MCF 10A (cell line): ENCODE results near the gene FXYD2. TPM values are rescaled to one million over a fixed set of nuclear protein-coding genes. Genes with fewer than 3 reads are reported as not detected.
"Not testable (repeated sequence)": the region's sequence is repeated elsewhere in the genome, so short reads cannot be mapped to it uniquely, and the experiment has no call there.

Experiments used
- BruUV-seq: library from RNA; stranded (reverse); fragments of 400-500 nt; replicated peaks from 2 replicates; lab custom pipeline; 2021; lab: Mats Ljungman, UMichigan
- CTCF ChIA-PET: fragments of 300-600 bp; sonication (Branson Sonifier 250); formaldehyde crosslinking; extraction: SDS; loops from one replicate; lab custom pipeline; 2021; ENCODE audit warnings: antibody characterized with exemption, inconsistent platforms; lab: Yijun Ruan, JAX
- POLR2A ChIA-PET: fragments of 300-600, 350-650 bp; sonication (Branson Sonifier 250); formaldehyde crosslinking; extraction: SDS; loops from one replicate; lab custom pipeline; 2020; ENCODE audit warnings: antibody characterized with exemption, inconsistent platforms; lab: Yijun Ruan, JAX
- DNase-seq: peaks from one replicate; pipeline ENCODE4 v3.0.0-alpha.2; 2018; ENCODE audit not compliant: unreplicated experiment
- H3K27ac Mint-ChIP-seq: one replicate; pipeline ENCODE4 v1.8.0; 2022; ENCODE audit warnings: mild to moderate bottlenecking, low read depth, mixed read lengths; ENCODE audit not compliant: unreplicated experiment
- H3K27me3 Mint-ChIP-seq: one replicate; pipeline ENCODE4 v1.8.0; 2022; ENCODE audit warnings: mixed read lengths; ENCODE audit not compliant: insufficient read depth, unreplicated experiment
- H3K36me3 Mint-ChIP-seq: one replicate; pipeline ENCODE4 v1.8.0; 2022; ENCODE audit warnings: mild to moderate bottlenecking, moderate library complexity, mixed read lengths; ENCODE audit not compliant: insufficient read depth, unreplicated experiment
- H3K4me1 Mint-ChIP-seq: one replicate; pipeline ENCODE4 v1.8.0; 2022; ENCODE audit warnings: mixed read lengths; ENCODE audit not compliant: insufficient read depth, unreplicated experiment
- H3K4me3 Mint-ChIP-seq: one replicate; pipeline ENCODE4 v1.8.0; 2022; ENCODE audit warnings: mild to moderate bottlenecking, moderate library complexity, mixed read lengths; ENCODE audit not compliant: unreplicated experiment
- H3K9me3 Mint-ChIP-seq: one replicate; pipeline ENCODE4 v1.8.0; 2022; ENCODE audit warnings: mixed read lengths; ENCODE audit not compliant: unreplicated experiment
- intact Hi-C: fragments of 100-400 bp; cut with micrococcal nuclease; formaldehyde crosslinking; loops from 2 replicates; pipeline ENCODE4 v1.14.1; 2022
- total RNA-seq: library from RNA; stranded (reverse); gene quantifications from 2 replicates; pipeline ENCODE4 v1.2.3, GENCODE V29; 2022
- TF ChIP-seq, protein P1 (sequence below): fragments of 200-600 bp; IDR thresholded peaks from one replicate; pipeline ENCODE4 v1.8.0; 2022; ENCODE audit warnings: antibody characterized with exemption, mild to moderate bottlenecking; ENCODE audit not compliant: unreplicated experiment

The FXYD2 gene
- total RNA-seq, 1 experiment from 2014 or later: not detected

DNA sequence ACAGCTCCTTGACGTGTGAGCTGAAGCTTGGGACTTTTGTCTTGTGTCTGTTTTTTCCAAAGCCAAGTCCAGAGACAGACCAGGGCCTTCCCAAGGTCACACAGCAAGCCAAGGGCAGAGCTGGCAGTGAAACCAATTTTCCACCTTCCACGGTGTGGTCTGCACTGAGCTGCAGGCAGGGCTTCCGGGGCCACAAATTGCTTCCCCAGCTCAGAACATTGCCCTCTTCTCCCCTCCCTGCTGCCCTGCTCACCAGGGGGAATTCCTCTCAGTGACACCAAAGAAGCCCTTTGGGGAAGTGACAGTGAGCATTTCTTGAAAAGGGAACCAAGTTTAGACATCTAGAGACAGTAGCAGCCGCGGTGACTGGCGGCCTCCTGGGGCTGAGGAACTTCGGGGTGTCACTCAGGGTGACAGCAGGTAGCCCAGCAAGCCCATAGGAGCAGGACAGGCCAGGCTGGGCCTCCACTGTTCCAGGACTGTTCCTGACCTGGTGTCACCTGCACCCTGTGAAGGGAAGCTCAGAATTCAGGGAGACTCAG lies 9.2 kb downstream of the FXYD2 start:
- intact Hi-C loops: loop anchor here (10.0 kb wide), 1 partner anchor 581 kb away; the partner anchor contains the start of genes PCSK7 and RNF214
- POLR2A ChIA-PET: interaction anchor here (0.6 to 0.7 kb wide), 2 partner anchors 237 to 306 kb away, joined by 3 read pairs; no protein-coding TSS in a partner anchor
- Mint-ChIP-seq H3K27me3 (peaks cover 15% of the 10 kb centered on the region), H3K36me3 (no peaks in the 10 kb centered on the region), H3K27ac (no peak overlapping the region), H3K9me3 (no peaks in the 10 kb centered on the region), H3K4me1 (peaks cover 11% of the 10 kb centered on the region), H3K4me3 (no peak overlapping the region)
- BruUV-seq: no TSS peak
- no peak for DNase-seq
- TF ChIP-seq, protein P1, sequence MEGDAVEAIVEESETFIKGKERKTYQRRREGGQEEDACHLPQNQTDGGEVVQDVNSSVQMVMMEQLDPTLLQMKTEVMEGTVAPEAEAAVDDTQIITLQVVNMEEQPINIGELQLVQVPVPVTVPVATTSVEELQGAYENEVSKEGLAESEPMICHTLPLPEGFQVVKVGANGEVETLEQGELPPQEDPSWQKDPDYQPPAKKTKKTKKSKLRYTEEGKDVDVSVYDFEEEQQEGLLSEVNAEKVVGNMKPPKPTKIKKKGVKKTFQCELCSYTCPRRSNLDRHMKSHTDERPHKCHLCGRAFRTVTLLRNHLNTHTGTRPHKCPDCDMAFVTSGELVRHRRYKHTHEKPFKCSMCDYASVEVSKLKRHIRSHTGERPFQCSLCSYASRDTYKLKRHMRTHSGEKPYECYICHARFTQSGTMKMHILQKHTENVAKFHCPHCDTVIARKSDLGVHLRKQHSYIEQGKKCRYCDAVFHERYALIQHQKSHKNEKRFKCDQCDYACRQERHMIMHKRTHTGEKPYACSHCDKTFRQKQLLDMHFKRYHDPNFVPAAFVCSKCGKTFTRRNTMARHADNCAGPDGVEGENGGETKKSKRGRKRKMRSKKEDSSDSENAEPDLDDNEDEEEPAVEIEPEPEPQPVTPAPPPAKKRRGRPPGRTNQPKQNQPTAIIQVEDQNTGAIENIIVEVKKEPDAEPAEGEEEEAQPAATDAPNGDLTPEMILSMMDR: no peak
- CTCF ChIA-PET: interaction anchor here (0.6 to 6.8 kb wide), 12 partner anchors 9 to 392 kb away, joined by 3 to 173 read pairs (median 4); partner anchors contain the start of gene FXYD2

- no TSS peak for BruUV-seq
- H3K27me3 Mint-ChIP-seq: peaks cover 20% of the 10 kb centered on the region
- no peaks in the 10 kb centered on the region for H3K9me3 Mint-ChIP-seq
- no peak for DNase-seq
- no peak overlapping the region for H3K27ac Mint-ChIP-seq
- intact Hi-C loops: loop anchor here (10.0 kb wide), 1 partner anchor 580 kb away; the partner anchor contains the start of genes PCSK7 and RNF214
- peaks cover 11% of the 10 kb centered on the region for H3K4me1 Mint-ChIP-seq
- ChIA-PET POLR2A (interaction anchor here (0.6 kb wide), 1 partner anchor 306 kb away, joined by 3 read pairs; no protein-coding TSS in a partner anchor), CTCF (interaction anchor here (0.6 to 6.8 kb wide), 9 partner anchors 9 to 539 kb away, joined by 3 to 173 read pairs (median 4); partner anchors contain the start of gene FXYD2)
- no peak overlapping the region for H3K4me3 Mint-ChIP-seq
- H3K36me3 Mint-ChIP-seq: no peaks in the 10 kb centered on the region
- TF ChIP-seq, protein P1: no peak
These were observed 9.7 kb downstream of the FXYD2 start for GRCh38 chr11:117814766-117815261.

GRCh38 chr11:117814204-117814765 lies 10.3 kb downstream of the FXYD2 start:
- BruUV-seq: no TSS peak
- H3K27ac Mint-ChIP-seq: no peak overlapping the region
- H3K4me1 Mint-ChIP-seq: peaks cover 11% of the 10 kb centered on the region
- intact Hi-C loops: loop anchor here (10.0 kb wide), 1 partner anchor 579 kb away; the partner anchor contains the start of genes PCSK7 and RNF214
- TF ChIP-seq, protein P1: no peak
- no peak overlapping the region for H3K4me3 Mint-ChIP-seq
- no peaks in the 10 kb centered on the region for H3K9me3 Mint-ChIP-seq
- no peaks in the 10 kb centered on the region for H3K36me3 Mint-ChIP-seq
- ChIA-PET POLR2A (no interaction called here), CTCF (interaction anchor here (0.6 to 6.8 kb wide), 6 partner anchors 8 to 539 kb away, joined by 3 to 173 read pairs (median 6); no protein-coding TSS in a partner anchor)
- DNase-seq: no peak
- peaks cover 26% of the 10 kb centered on the region for H3K27me3 Mint-ChIP-seq

- POLR2A ChIA-PET: not testable (repeated sequence)
These were observed 14.5 kb downstream of the FXYD2 start for GRCh38 chr11:117810056-117810451.

More at GRCh38 chr11:117810056-117810451, 14.5 kb downstream of the FXYD2 start:
- H3K27ac Mint-ChIP-seq, DNase-seq, H3K4me1 Mint-ChIP-seq, H3K9me3 Mint-ChIP-seq, BruUV-seq, H3K36me3 Mint-ChIP-seq, H3K4me3 Mint-ChIP-seq: not testable (repeated sequence)
- H3K27me3 Mint-ChIP-seq: peaks cover 32% of the 10 kb centered on the region
- intact Hi-C loops: loop anchor here (10.0 kb wide), 1 partner anchor 575 kb away; the partner anchor contains the start of genes PCSK7 and RNF214
- CTCF ChIA-PET: interaction anchor here (3.3 to 8.6 kb wide), 3 partner anchors 8 to 385 kb away, joined by 14 to 112 read pairs (median 62); no protein-coding TSS in a partner anchor
